NCI-H1417 treated with DMSO at 0.1 percent for 48 hours (cell line): Measurements from ENCODE around the gene UBE2Q2.
"Not testable (repeated sequence)": the region's sequence is repeated elsewhere in the genome, so short reads cannot be mapped to it uniquely, and the experiment has no call there.

ENCODE experiments used
- DNase-seq: peaks from one replicate; lab custom pipeline; 2025; lab: John Stamatoyannopoulos, UW

Gene UBE2Q2

GRCh38 chr15:75842722-75843677 lies at the start of gene UBE2Q2:
Gene UBE2Q2, plus strand, starts transcription at chr15:75843447. Its CDS starts 220 bp downstream, at chr15:75843667.
- DNase-seq, result peak; percentile 7

GRCh38 chr15:75796321-75796720 lies 46.9 kb upstream of the UBE2Q2 start:
- no peak for DNase-seq

- DNase-seq, result not testable (repeated sequence)
These were observed 46.1 kb upstream of the UBE2Q2 start for GRCh38 chr15:75797146-75797545.

- DNase-seq, result no peak
These were observed 44.1 kb upstream of the UBE2Q2 start for GRCh38 chr15:75799190-75799589.

- not testable (repeated sequence) for DNase-seq
These were observed 42.8 kb upstream of the UBE2Q2 start for GRCh38 chr15:75800409-75800808.

- DNase-seq, result peak; percentile 19
These were observed 41.2 kb upstream of the UBE2Q2 start for GRCh38 chr15:75801859-75802593.

- DNase-seq, result not testable (repeated sequence)
These were observed 35.8 kb upstream of the UBE2Q2 start for GRCh38 chr15:75807486-75807885.

GRCh38 chr15:75808009-75808408 lies 35.2 kb upstream of the UBE2Q2 start:
- not testable (repeated sequence) for DNase-seq

- DNase-seq, result no peak
These were observed 34.7 kb upstream of the UBE2Q2 start for GRCh38 chr15:75808563-75808962.

- no peak for DNase-seq
These were observed 33.1 kb upstream of the UBE2Q2 start for GRCh38 chr15:75809986-75810750.

GRCh38 chr15:75810874-75811498 lies 32.3 kb upstream of the UBE2Q2 start:
- DNase-seq, result no peak

- no peak for DNase-seq
These were observed 31.6 kb upstream of the UBE2Q2 start for GRCh38 chr15:75811626-75812025.

- DNase-seq, result no peak
These were observed 28.5 kb upstream of the UBE2Q2 start for GRCh38 chr15:75814794-75815193.

GRCh38 chr15:75815811-75816719 lies 27.2 kb upstream of the UBE2Q2 start:
- no peak for DNase-seq

- DNase-seq, result no peak
These were observed 25.9 kb upstream of the UBE2Q2 start for GRCh38 chr15:75817138-75817935.

- no peak for DNase-seq
These were observed 23.0 kb upstream of the UBE2Q2 start for GRCh38 chr15:75820206-75820605.

- DNase-seq, result no peak
These were observed 21.4 kb upstream of the UBE2Q2 start for GRCh38 chr15:75821786-75822345.

- no peak for DNase-seq
These were observed 20.5 kb upstream of the UBE2Q2 start for GRCh38 chr15:75822685-75823278.
